Measurements from ENCODE around the gene PHC2. TPM values are rescaled to one million over a fixed set of nuclear protein-coding genes. Genes with fewer than 3 reads are reported as not detected.

The PHC2 gene
- total RNA-seq, 1 donor from 2014 or later = 135 TPM

GRCh38 chr1:33346927-33347649 lies 83.8 kb downstream of the PHC2 start:
- no peaks in the 10 kb centered on the region for H3K27me3 Mint-ChIP-seq
- peak overlapping the region; percentile 83 for H3K4me3 Mint-ChIP-seq (ENCODE audit: low read depth)
- H3K27ac Mint-ChIP-seq = peak overlapping the region; percentile 95
- peaks cover 3% of the 10 kb centered on the region for H3K36me3 Mint-ChIP-seq (ENCODE audit: insufficient read depth)
- no peak for DNase-seq (ENCODE audit: low spot score, unreplicated experiment)
- no peak for TF ChIP-seq CTCF (IDR thresholded peaks at IDR 0.05; ENCODE audit: unreplicated experiment)
- H3K4me1 Mint-ChIP-seq (ENCODE audit: low read depth) = peaks cover 68% of the 10 kb centered on the region
- no peaks in the 10 kb centered on the region for H3K9me3 Mint-ChIP-seq (ENCODE audit: low read depth)

DNA sequence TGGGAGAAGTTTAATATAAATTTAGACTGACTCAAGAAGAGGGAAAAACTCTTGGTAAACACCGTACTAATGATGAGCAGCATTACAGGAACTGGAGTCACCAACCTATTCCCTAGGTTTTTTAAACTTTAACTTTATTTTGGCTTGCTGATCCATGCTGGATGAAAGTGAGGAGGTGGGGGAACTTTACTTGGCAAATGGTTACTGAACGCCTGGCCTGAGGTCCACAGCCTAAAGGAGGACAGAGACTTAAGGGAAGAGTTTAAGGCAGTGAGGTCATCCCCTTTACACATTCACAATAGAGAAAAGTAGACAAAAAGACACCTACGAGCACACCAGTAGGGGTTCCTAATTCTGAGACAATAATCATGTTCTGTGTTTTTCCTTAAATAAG lies 84.4 kb downstream of the PHC2 start:
- H3K4me1 Mint-ChIP-seq (ENCODE audit: low read depth) = peaks cover 71% of the 10 kb centered on the region
- no peak for DNase-seq (ENCODE audit: low spot score, unreplicated experiment)
- no peaks in the 10 kb centered on the region for H3K27me3 Mint-ChIP-seq
- H3K27ac Mint-ChIP-seq = peak overlapping the region; percentile 95
- H3K9me3 Mint-ChIP-seq (ENCODE audit: low read depth) = no peaks in the 10 kb centered on the region
- peak overlapping the region; percentile 83 for H3K4me3 Mint-ChIP-seq (ENCODE audit: low read depth)
- no peak for TF ChIP-seq CTCF (IDR thresholded peaks at IDR 0.05; ENCODE audit: unreplicated experiment)
- H3K36me3 Mint-ChIP-seq (ENCODE audit: insufficient read depth) = peaks cover 3% of the 10 kb centered on the region

DNA sequence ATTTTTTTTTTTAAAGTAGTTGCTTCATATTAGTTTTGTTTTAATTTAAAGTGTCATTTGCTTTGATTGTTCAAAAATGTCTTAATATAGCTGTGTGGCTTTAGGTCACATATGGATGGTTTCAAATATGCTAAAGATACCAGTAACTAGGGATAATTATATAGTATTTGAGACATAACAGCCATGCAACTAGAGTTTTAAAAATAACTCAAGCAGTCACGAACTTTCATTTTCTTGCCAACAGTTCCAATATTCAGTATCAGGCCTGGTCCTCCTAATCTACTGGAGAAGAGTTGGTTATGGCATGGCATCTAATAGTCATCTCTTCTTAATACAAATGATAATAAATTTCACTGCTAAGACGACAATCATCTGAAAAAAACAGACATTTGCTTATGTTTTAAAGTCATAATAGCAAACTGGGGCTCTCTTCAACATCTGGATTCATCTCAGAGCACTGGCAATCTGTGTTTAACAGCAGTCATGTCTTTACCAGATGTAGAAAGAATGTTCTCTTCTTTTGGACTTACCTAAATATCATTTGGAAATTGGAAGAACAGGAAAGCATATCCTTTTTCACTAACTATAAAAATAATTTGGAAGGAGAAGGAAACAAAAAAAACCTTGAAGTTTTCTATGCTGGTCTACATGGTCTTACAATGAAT lies 85.9 kb downstream of the PHC2 start:
- TF ChIP-seq CTCF (IDR thresholded peaks at IDR 0.05; ENCODE audit: unreplicated experiment) = no peak
- H3K9me3 Mint-ChIP-seq (ENCODE audit: low read depth) = no peaks in the 10 kb centered on the region
- DNase-seq (ENCODE audit: low spot score, unreplicated experiment) = no peak
- H3K27me3 Mint-ChIP-seq = no peaks in the 10 kb centered on the region
- no peak overlapping the region for H3K4me3 Mint-ChIP-seq (ENCODE audit: low read depth)
- H3K27ac Mint-ChIP-seq = no peak overlapping the region
- peaks cover 3% of the 10 kb centered on the region for H3K36me3 Mint-ChIP-seq (ENCODE audit: insufficient read depth)
- peaks cover 75% of the 10 kb centered on the region for H3K4me1 Mint-ChIP-seq (ENCODE audit: low read depth)

DNA sequence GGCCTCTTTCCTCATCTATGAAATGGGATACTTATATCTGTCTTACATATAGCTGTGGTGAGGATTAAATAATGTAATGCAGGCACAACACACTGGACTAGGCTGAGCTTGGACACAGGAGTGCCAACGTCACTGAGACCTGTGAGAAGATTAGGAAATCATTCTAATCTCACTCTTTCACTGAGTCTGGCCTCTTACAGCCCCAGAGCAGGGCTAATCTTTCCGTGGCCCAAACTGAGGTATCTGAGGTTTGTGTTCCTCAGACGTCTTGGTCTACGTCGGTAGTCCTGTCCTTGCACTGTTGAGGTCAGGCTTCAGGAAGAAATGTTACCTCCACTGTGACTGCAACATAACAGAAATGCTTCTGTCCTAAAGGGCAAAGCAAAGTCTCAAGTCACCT lies 87.4 kb downstream of the PHC2 start:
- Mint-ChIP-seq H3K27me3 (no peaks in the 10 kb centered on the region), H3K4me3 (ENCODE audit: low read depth) (peak overlapping the region; percentile 37), H3K36me3 (ENCODE audit: insufficient read depth) (peaks cover 3% of the 10 kb centered on the region), H3K4me1 (ENCODE audit: low read depth) (peaks cover 87% of the 10 kb centered on the region), H3K27ac (peak overlapping the region; percentile 93), H3K9me3 (ENCODE audit: low read depth) (no peaks in the 10 kb centered on the region)
- DNase-seq (ENCODE audit: low spot score, unreplicated experiment) = no peak
- TF ChIP-seq CTCF (IDR thresholded peaks at IDR 0.05; ENCODE audit: unreplicated experiment) = no peak

DNA sequence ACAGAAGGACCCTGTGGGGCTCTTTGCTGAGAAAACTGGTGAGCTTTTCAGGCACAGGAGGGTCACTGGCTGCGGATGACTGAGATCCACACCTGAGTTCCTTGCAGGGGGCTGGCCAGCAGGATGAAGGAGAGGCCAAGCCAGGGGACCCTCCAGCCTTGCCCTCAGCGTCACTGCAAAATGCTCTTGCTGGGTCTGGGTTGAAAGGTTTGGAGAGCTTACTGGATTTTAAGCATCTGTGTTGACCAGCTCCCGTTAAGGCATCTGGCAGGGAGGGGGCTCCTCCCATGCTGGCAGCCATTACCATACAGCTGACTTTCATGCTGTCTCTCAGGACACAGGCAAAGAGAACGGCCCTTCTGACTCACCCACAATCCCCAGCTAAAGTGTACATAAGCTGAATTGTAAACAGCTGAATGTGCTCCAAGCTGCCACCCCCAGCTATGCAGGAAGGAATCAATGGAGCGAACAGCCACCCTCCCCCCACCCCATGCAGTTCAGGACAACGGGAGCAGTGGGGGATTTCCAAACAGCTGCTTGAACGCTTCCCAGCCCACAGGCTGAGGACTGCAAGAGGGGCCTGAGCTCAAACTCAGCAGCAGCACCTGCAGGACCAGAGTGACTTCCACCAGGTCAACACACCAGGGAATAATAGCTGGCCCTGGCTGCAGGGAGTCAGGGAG lies 88.7 kb downstream of the PHC2 start:
- H3K9me3 Mint-ChIP-seq (ENCODE audit: low read depth) = no peaks in the 10 kb centered on the region
- H3K36me3 Mint-ChIP-seq (ENCODE audit: insufficient read depth) = peaks cover 3% of the 10 kb centered on the region
- no peak for TF ChIP-seq CTCF (IDR thresholded peaks at IDR 0.05; ENCODE audit: unreplicated experiment)
- H3K27ac Mint-ChIP-seq = peak overlapping the region; percentile 93
- H3K27me3 Mint-ChIP-seq = no peaks in the 10 kb centered on the region
- peaks cover 88% of the 10 kb centered on the region for H3K4me1 Mint-ChIP-seq (ENCODE audit: low read depth)
- peak overlapping the region; percentile 22 for H3K4me3 Mint-ChIP-seq (ENCODE audit: low read depth)
- DNase-seq (ENCODE audit: low spot score, unreplicated experiment) = peak; percentile 43

All from progenitor cell of endocrine pancreas (in vitro differentiated cells).